ENCODE results near the gene FNDC8.
"Not testable (repeated sequence)": the region's sequence is repeated elsewhere in the genome, so short reads cannot be mapped to it uniquely, and the experiment has no call there.

The FNDC8 gene

DNA sequence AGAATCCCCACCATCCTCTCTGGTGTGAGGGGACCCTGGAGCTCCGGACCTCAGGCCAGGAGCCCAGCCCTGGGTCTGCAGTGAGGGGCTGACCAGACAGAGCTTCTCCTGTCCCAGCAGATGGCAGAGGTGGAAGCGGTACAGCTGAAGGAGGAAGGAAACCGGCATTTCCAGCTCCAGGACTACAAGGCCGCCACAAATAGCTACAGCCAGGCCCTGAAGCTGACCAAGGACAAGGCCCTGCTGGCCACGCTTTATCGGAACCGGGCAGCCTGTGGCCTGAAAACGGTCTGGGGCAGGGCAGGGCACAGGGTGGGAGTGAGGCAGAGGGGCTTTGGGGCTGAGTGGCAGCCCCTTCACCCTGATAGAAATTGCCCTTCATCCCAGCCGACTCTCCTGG lies 26.7 kb downstream of the FNDC8 start:
- TF ChIP-seq, protein P1, sequence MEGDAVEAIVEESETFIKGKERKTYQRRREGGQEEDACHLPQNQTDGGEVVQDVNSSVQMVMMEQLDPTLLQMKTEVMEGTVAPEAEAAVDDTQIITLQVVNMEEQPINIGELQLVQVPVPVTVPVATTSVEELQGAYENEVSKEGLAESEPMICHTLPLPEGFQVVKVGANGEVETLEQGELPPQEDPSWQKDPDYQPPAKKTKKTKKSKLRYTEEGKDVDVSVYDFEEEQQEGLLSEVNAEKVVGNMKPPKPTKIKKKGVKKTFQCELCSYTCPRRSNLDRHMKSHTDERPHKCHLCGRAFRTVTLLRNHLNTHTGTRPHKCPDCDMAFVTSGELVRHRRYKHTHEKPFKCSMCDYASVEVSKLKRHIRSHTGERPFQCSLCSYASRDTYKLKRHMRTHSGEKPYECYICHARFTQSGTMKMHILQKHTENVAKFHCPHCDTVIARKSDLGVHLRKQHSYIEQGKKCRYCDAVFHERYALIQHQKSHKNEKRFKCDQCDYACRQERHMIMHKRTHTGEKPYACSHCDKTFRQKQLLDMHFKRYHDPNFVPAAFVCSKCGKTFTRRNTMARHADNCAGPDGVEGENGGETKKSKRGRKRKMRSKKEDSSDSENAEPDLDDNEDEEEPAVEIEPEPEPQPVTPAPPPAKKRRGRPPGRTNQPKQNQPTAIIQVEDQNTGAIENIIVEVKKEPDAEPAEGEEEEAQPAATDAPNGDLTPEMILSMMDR (IDR thresholded peaks at IDR 0.05; ENCODE audit: low read depth, low read length) = no peak
- no peak overlapping the region for H3K4me3 ChIP-seq (ENCODE audit: low read depth, low read length)
- in situ Hi-C loops (cut with HindIII; ENCODE audit: low sequenced_read_pairs) = no loop called here
- DNase-seq (ENCODE audit: low read depth, low spot score) = no peak

DNA sequence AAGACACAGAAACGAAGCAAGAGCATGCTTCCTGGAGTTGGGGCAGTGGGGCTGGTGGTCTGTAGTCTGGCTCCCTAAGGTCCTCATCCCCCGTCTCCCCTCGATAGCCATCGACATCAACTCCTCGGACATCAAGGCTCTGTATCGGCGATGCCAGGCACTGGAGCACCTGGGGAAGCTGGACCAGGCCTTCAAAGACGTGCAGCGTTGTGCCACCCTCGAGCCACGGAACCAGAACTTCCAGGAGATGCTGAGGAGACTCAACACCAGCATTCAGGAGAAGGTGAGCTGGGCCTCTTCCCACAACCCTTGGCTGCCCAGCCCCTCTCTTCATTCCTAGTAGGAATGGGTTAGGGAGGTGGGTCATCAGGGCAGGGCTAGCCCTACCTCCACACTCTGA lies 28.5 kb downstream of the FNDC8 start:
- no peak for DNase-seq (ENCODE audit: low read depth, low spot score)
- H3K4me3 ChIP-seq (ENCODE audit: low read depth, low read length) = no peak overlapping the region
- TF ChIP-seq, protein P1 (IDR thresholded peaks at IDR 0.05; ENCODE audit: low read depth, low read length) = no peak
- in situ Hi-C loops (cut with HindIII; ENCODE audit: low sequenced_read_pairs) = no loop called here

DNA sequence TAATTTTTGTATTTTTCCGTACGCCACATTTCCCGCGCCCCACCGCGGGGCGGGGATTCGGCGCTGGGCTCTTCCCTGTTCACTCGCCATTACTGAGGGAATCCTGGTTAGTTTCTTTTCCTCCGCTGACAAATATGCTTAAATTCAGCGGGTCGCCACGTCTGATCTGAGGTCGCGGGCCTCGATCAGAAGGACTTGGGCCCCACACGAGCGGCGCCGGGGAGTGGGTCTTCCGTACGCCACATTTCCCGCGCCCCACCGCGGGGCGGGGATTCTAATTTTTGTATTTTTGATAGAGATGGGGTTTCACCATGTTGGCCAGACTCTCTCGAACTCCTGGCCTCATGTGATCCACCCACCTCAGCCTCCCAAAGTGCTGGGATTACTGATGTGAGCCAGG lies 29.7 kb downstream of the FNDC8 start:
- H3K4me3 ChIP-seq (ENCODE audit: low read depth, low read length); in situ Hi-C loops (cut with HindIII; ENCODE audit: low sequenced_read_pairs); DNase-seq (ENCODE audit: low read depth, low spot score): not testable (repeated sequence)

DNA sequence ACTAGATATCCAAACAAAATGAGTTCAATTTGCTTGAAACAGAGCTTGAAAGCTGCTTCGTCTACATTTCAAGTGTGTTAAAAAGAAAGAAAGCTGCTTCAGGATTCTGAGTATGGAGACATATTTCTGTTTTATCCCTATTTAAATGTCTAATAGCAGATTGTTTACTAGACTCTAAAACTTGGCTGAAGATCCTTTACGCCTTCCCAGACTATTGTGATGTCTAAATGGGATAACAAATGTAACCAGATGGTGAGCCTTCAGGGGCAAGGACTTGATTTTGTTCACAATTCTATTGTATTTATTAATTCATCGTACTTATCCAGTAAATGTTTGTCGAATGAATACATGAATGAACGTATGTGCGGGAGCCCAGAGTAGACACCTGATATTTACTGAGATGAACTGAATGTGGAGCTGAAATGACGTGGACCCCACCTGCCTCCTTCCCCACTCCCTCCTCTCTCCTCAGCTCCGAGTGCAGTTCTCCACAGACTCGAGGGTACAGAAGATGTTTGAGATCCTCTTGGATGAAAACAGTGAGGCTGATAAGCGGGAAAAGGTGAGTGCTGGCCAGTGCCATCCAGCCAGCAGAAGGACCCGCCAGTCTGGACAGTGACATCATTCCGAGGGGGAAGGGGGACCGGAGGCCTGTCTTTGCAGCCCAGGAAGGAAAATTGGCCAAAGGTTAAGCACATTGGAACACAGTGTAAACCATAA lies 31.2 kb downstream of the FNDC8 start:
- H3K4me3 ChIP-seq (ENCODE audit: low read depth, low read length) = no peak overlapping the region
- in situ Hi-C loops (cut with HindIII; ENCODE audit: low sequenced_read_pairs) = no loop called here
- TF ChIP-seq, protein P1 (IDR thresholded peaks at IDR 0.05; ENCODE audit: low read depth, low read length) = no peak
- no peak for DNase-seq (ENCODE audit: low read depth, low spot score)

DNA sequence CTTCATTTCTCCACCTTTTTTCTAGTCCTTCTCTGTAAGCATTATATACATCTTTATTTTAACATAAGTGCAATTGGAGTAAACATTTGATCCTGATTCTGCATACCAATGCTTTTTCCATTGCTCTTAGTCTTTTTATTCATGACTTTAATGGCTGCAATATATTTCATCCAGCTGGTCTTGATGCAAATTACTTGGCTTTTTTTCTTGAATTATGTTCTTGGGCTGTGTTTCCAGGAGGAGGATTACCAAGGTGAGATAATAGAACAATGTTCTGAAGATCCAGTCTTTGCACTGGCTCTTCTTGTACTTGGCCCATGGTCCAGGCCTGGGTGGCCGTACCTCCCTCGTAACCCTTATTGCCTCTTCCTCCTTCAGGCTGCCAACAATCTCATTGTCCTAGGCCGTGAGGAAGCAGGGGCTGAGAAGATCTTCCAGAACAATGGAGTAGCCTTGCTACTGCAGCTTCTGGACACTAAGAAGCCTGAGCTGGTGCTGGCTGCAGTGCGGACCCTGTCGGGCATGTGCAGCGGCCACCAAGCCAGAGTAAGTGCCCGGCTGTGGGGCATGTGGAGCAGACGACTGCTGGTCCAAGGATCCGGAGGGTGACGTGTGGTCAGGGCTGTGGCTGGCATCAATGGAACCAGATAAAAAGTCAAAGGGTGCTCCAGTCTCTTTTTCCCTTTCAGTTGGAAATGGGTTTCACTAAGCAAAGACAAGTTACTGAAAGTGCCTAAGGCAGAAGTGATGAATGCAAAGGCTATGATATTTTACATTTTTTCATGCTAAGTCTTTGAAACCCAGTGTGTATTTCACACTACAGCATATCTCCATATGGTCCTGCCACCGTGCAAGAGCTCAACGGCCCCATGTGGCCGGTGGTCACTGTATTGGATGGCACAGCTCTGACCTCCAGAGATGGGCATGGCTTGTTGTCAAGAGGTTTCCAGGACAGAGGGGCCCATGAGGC lies 33.1 kb downstream of the FNDC8 start:
- no peak for DNase-seq (ENCODE audit: low read depth, low spot score)
- in situ Hi-C loops (cut with HindIII; ENCODE audit: low sequenced_read_pairs) = no loop called here
- no peak overlapping the region for H3K4me3 ChIP-seq (ENCODE audit: low read depth, low read length)
- TF ChIP-seq, protein P1 (IDR thresholded peaks at IDR 0.05; ENCODE audit: low read depth, low read length) = no peak

DNA sequence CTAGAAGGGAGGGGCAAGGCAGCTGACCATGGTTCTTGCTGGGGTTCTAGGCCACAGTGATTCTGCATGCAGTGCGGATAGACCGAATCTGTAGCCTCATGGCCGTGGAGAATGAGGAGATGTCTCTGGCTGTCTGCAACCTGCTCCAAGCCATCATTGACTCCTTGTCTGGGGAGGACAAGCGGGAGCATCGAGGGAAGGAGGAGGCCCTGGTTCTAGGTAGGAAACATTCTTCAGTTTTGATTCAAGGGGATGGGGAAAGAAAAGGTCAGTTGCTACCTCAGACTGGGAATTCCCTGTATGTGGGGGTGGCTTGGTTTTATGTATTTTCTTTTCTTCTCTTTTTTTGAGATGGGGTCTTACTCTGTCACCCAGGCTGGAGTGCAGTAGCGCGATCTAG lies 33.8 kb downstream of the FNDC8 start:
- DNase-seq (ENCODE audit: low read depth, low spot score) = no peak
- TF ChIP-seq, protein P1 (IDR thresholded peaks at IDR 0.05; ENCODE audit: low read depth, low read length) = no peak
- H3K4me3 ChIP-seq (ENCODE audit: low read depth, low read length) = no peak overlapping the region
- in situ Hi-C loops (cut with HindIII; ENCODE audit: low sequenced_read_pairs) = no loop called here

DNA sequence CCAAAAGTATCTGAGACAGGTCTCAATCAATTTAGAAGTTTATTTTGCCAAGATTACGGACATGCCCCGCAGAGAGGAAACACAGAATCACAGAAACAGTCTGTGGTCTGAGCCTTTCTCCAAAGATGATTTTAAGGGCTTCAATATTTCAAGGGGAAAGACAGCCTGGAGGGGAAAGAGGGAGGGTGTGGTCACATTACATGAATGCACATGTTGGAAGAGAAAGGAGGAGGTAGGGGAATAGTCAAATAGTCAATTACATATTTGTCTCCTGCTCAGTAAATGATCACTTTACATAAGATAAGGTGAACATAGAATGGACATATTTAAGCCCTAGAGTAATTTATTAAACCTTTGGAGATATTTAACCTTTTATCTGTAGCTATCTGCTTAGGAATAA lies 38.5 kb downstream of the FNDC8 start:
- in situ Hi-C loops (cut with HindIII; ENCODE audit: low sequenced_read_pairs) = no loop called here
- TF ChIP-seq, protein P1 (IDR thresholded peaks at IDR 0.05; ENCODE audit: low read depth, low read length) = no peak
- H3K4me3 ChIP-seq (ENCODE audit: low read depth, low read length) = no peak overlapping the region
- DNase-seq (ENCODE audit: low read depth, low spot score) = no peak

Data from astrocyte of the spinal cord (primary cell).